Mesendoderm (in vitro differentiated cells): Measurements from ENCODE around the gene TRPV4.
"Not testable (repeated sequence)": the region's sequence is repeated elsewhere in the genome, so short reads cannot be mapped to it uniquely, and the experiment has no call there.

Experiments
- DNase-seq: peaks from one replicate; pipeline ENCODE4 v3.0.0; 2013
- H2AK5ac ChIP-seq: 2 replicates; pipeline ENCODE4 v1.6.1; 2013; ENCODE audit warnings: low read length, inconsistent platforms
- H2BK120ac ChIP-seq: 2 replicates; pipeline ENCODE4 v1.6.1; 2013; ENCODE audit warnings: low read depth, mild to moderate bottlenecking, low read length, moderate library complexity, mixed read lengths
- H2BK15ac ChIP-seq: replicated peaks from 2 replicates; pipeline ENCODE4 v1.6.1; 2013; ENCODE audit warnings: low read depth, mild to moderate bottlenecking, moderate library complexity
- H2BK5ac ChIP-seq: 2 replicates; pipeline ENCODE4 v1.6.1; 2013; ENCODE audit warnings: low read length, inconsistent platforms
- H3K18ac ChIP-seq: 2 replicates; pipeline ENCODE4 v1.6.1; 2013; ENCODE audit warnings: mild to moderate bottlenecking, low read length, mixed read lengths
- H3K23ac ChIP-seq: one replicate; pipeline ENCODE4 v1.6.1; 2013; ENCODE audit warnings: low read length
- H3K27ac ChIP-seq: 2 replicates; pipeline ENCODE4 v1.5.1; 2013; ENCODE audit warnings: low read depth, mild to moderate bottlenecking, inconsistent platforms, low read length, moderate library complexity
- H3K27me3 ChIP-seq: 2 replicates; pipeline ENCODE4 v1.6.1; 2013; ENCODE audit warnings: low read length, control low read depth, mild to moderate bottlenecking, inconsistent platforms; ENCODE audit not compliant: insufficient read depth, poor library complexity
- H3K36me3 ChIP-seq: 2 replicates; pipeline ENCODE4 v1.6.1; 2013; ENCODE audit warnings: low read length, inconsistent platforms; ENCODE audit not compliant: control insufficient read depth, insufficient read depth
- H3K4ac ChIP-seq: one replicate; pipeline ENCODE4 v1.6.1; 2013; ENCODE audit warnings: low read depth, mild to moderate bottlenecking, low read length, moderate library complexity
- H3K4me1 ChIP-seq: 2 replicates; pipeline ENCODE4 v1.6.1; 2013; ENCODE audit warnings: low read depth, low read length, inconsistent platforms; ENCODE audit not compliant: control insufficient read depth
- H3K4me2 ChIP-seq: 2 replicates; pipeline ENCODE4 v1.6.1; 2013; ENCODE audit warnings: low read length
- H3K4me3 ChIP-seq: 2 replicates; pipeline ENCODE4 v1.5.1; 2013; ENCODE audit warnings: mild to moderate bottlenecking, low read length
- H3K56ac ChIP-seq: one replicate; pipeline ENCODE4 v1.6.1; 2013; ENCODE audit warnings: low read length
- H3K79me1 ChIP-seq: 2 replicates; pipeline ENCODE4 v1.6.1; 2013; ENCODE audit warnings: low read length, inconsistent platforms
- H3K79me2 ChIP-seq: 2 replicates; pipeline ENCODE4 v1.6.1; 2013; ENCODE audit warnings: mild to moderate bottlenecking, low read length; ENCODE audit not compliant: control insufficient read depth, insufficient read depth
- H3K9ac ChIP-seq: 2 replicates; pipeline ENCODE4 v1.6.1; 2013; ENCODE audit warnings: low read length, inconsistent platforms
- H4K5ac ChIP-seq: one replicate; pipeline ENCODE4 v1.6.1; 2013; ENCODE audit warnings: low read length
- H4K8ac ChIP-seq: one replicate; pipeline ENCODE4 v1.6.1; 2013; ENCODE audit warnings: low read depth, mild to moderate bottlenecking, control low read depth, low read length, moderate library complexity
- WGBS: extraction: QIAGEN DNeasy Blood & Tissue Kit; methylation state at CpG from one replicate; pipeline ENCODE4 v1.1.7; 2013; ENCODE audit warnings: low lambda C conversion rate, missing lambda C conversion rate; ENCODE audit not compliant: insufficient coverage; ENCODE audit errors: extremely low coverage; 5-methylcytosine and 5-hydroxymethylcytosine counted together

Gene TRPV4

DNA sequence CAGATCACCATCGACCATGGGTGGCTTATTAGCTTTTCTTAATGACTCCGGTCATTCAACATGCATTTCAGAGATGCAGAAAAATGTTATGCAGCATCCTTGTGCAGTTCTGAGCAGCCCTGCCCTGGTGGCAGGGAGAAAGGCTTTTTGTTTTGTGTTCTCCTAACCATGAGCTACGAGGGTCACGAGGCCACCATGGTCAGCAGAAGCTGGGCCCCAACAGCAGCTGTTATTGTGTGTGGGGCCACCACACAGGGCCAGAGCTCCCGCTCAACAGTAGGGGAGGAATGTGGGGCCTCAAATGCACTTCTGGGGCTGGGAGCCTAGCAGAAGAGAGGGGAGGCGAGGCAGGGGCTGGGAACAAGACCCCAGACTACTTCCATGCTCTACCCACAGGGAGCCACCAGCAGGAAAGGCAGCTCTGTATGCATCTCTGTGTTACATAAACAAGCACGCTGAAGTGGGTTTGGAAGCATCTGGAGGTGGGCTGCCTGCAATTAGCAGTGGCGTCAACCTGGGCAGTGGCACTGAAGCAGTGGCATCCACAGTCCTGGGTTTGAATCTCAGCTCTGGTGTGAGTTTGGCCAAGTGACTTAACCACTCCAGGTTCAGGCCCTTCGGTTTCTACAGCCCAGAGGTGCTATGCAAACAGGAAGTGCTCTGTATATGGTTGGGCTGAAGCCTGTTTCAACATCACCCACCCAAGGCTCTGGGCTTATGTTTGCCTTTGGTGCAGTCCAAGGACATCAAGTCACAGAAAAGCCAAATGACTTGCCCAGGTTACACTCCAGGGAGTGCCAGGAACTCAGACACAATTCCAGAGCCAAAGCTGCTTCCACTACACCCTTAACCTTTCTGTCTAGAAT lies 30.9 kb upstream of the TRPV4 start:
- Histone ChIP-seq H3K18ac (no peak overlapping the region), H2BK15ac (no peak overlapping the region), H3K79me2 (no peaks in the 10 kb centered on the region), H3K27me3 (no peaks in the 10 kb centered on the region), H2BK5ac (no peak overlapping the region), H3K4me1 (peaks cover 5% of the 10 kb centered on the region), H2BK120ac (no peak overlapping the region), H2AK5ac (no peak overlapping the region), H3K23ac (no peak overlapping the region), H3K4ac (no peak overlapping the region), H3K4me3 (no peak overlapping the region), H3K79me1 (peaks cover 4% of the 10 kb centered on the region), H3K9ac (no peak overlapping the region), H4K8ac (no peak overlapping the region), H3K56ac (peak overlapping the region; percentile 2), H4K5ac (no peak overlapping the region), H3K4me2 (no peak overlapping the region), H3K36me3 (no peaks in the 10 kb centered on the region), H3K27ac (no peak overlapping the region)
- WGBS: no CpG with 5 or more reads among the region's 9 CpGs
- peak; percentile 55 for DNase-seq

DNA sequence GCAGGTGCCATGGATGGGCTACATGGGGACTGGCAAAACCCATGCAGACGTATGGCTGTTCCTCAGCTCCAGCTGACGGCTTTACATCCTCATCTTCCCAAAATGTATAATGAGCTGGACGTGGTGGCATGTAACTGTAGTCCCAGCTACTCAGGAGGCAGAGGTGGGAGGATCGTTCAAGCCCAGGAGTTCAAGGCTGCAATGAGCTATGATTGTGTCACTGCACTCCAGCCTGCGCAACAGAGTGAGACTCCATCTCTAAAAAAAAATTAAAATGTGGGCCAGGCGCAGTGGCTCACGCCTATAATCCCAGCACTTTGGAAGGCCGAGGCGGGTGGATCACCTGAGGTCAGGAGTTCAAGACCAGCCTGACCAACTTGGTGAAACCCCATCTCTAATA lies 29.3 kb upstream of the TRPV4 start:
- DNase-seq, H2BK120ac ChIP-seq, H2BK15ac ChIP-seq, H3K56ac ChIP-seq, H3K27ac ChIP-seq, H4K5ac ChIP-seq, H3K27me3 ChIP-seq, H3K18ac ChIP-seq, H2BK5ac ChIP-seq, H3K79me1 ChIP-seq, H3K4me3 ChIP-seq, H3K4me2 ChIP-seq, H3K79me2 ChIP-seq, H4K8ac ChIP-seq, H2AK5ac ChIP-seq, H3K36me3 ChIP-seq, H3K9ac ChIP-seq, H3K4ac ChIP-seq, H3K4me1 ChIP-seq, H3K23ac ChIP-seq: not testable (repeated sequence)
- WGBS: no CpG with 5 or more reads among the region's 9 CpGs

DNA sequence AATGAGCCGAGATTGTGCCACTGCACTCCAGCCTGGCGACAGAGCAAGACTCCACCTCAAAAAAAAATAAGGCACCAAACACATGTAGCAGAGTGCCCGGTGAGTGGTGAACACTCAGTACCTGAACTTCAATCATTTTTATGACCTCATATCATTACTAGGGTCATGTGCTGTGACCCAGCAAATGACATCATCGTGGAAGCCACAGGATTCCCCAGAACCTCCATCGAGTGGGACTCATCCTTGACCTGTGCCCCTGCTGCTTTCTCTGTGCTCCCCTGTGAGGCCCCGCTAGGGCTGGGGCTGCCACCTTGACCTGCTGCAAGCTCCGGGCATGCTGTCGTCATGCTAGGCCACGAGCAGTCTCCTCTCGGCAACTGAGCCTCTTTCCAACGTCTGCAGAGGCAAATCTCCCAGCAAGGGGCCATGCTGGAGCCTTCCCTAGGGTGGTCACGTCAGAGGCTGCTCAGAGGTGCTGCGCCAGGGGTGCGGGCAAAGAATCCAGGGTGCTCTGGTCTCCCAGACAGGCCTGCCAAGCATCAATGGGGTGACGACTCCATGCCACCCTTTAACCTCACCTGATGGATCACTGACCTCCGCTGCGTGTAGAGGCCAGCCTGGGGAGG lies 28.6 kb upstream of the TRPV4 start:
- Histone ChIP-seq H3K36me3 (peaks cover 4% of the 10 kb centered on the region), H3K23ac (no peak overlapping the region)

DNA sequence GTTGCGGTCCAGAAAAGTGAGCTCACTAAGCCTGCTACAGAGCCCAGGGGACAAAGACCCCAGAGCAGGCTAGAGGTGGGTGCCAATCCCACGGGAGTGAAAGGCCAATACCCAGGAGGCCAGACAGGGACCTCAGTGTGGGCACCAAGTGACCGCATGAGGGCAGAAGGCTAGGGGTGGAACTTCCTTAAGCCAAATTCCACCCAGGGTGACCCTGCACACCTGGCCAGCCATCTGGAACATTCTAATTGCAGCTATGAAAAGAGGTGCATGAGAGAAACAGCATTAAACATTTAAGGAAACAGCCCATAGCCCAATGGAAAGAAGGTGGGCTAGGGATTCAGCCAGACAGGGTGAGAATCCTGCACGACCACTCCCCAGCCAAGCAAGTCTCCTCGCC lies 27.8 kb upstream of the TRPV4 start:
- no CpG with 5 or more reads among the region's 5 CpGs for WGBS
- no peak overlapping the region for H2BK120ac ChIP-seq
- H3K4me3 ChIP-seq: no peak overlapping the region
- H3K4ac ChIP-seq: no peak overlapping the region
- no peaks in the 10 kb centered on the region for H3K27me3 ChIP-seq
- H3K27ac ChIP-seq: no peak overlapping the region
- H4K5ac ChIP-seq: no peak overlapping the region
- peaks cover 5% of the 10 kb centered on the region for H3K4me1 ChIP-seq
- no peak overlapping the region for H3K4me2 ChIP-seq
- H3K9ac ChIP-seq: no peak overlapping the region
- H2BK5ac ChIP-seq: no peak overlapping the region
- no peak overlapping the region for H3K56ac ChIP-seq
- H3K36me3 ChIP-seq: peaks cover 4% of the 10 kb centered on the region
- H3K79me1 ChIP-seq: peaks cover 2% of the 10 kb centered on the region
- no peak overlapping the region for H3K18ac ChIP-seq
- H3K79me2 ChIP-seq: no peaks in the 10 kb centered on the region
- no peak overlapping the region for H3K23ac ChIP-seq
- no peak overlapping the region for H4K8ac ChIP-seq
- H2AK5ac ChIP-seq: no peak overlapping the region
- DNase-seq: no peak
- no peak overlapping the region for H2BK15ac ChIP-seq

More for the DNA sequence above, 28.6 kb upstream of the TRPV4 start:
- no peak overlapping the region for H2BK15ac ChIP-seq
- H2AK5ac ChIP-seq: no peak overlapping the region
- no CpG with 5 or more reads among the region's 17 CpGs for WGBS
- H3K27ac ChIP-seq: no peak overlapping the region
- no peak overlapping the region for H4K8ac ChIP-seq
- H2BK5ac ChIP-seq: no peak overlapping the region
- H3K4me3 ChIP-seq: no peak overlapping the region
- H3K18ac ChIP-seq: no peak overlapping the region
- no peaks in the 10 kb centered on the region for H3K79me2 ChIP-seq
- H2BK120ac ChIP-seq: no peak overlapping the region
- peaks cover 5% of the 10 kb centered on the region for H3K4me1 ChIP-seq
- no peak overlapping the region for H3K56ac ChIP-seq
- no peak overlapping the region for H3K4ac ChIP-seq
- no peaks in the 10 kb centered on the region for H3K27me3 ChIP-seq
- DNase-seq: no peak
- no peak overlapping the region for H3K9ac ChIP-seq
- H3K79me1 ChIP-seq: peaks cover 4% of the 10 kb centered on the region
- no peak overlapping the region for H3K4me2 ChIP-seq
- H4K5ac ChIP-seq: no peak overlapping the region

DNA sequence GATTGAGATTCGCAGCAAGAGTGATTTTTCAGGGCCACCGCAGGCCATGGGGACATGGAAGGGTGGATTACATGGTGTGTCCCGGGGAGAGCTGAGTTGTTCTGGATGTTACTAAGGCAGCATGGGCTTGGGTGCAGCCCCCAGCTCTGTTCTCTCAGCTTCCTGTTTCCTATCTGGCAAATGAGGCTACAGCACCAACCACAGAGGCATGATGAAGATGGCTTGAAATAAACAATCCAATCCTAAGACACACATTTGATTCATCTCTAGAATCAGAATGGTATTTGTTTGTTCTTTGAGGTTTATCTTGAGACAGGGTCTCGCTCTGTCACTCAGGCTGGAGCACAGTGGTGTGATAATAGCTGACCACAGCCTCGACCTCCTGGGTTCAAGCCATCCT lies 25.6 kb upstream of the TRPV4 start:
- Histone ChIP-seq H3K27ac (no peak overlapping the region), H3K4ac (no peak overlapping the region), H3K27me3 (no peaks in the 10 kb centered on the region), H3K36me3 (peaks cover 4% of the 10 kb centered on the region), H3K4me1 (no peaks in the 10 kb centered on the region), H3K9ac (no peak overlapping the region), H3K4me2 (no peak overlapping the region), H3K56ac (no peak overlapping the region), H3K23ac (no peak overlapping the region), H3K79me1 (no peaks in the 10 kb centered on the region), H2BK15ac (no peak overlapping the region), H2AK5ac (no peak overlapping the region), H4K8ac (no peak overlapping the region), H2BK120ac (no peak overlapping the region), H2BK5ac (no peak overlapping the region), H3K79me2 (no peaks in the 10 kb centered on the region), H4K5ac (no peak overlapping the region), H3K4me3 (no peak overlapping the region), H3K18ac (no peak overlapping the region)
- no CpG with 5 or more reads among the region's 5 CpGs for WGBS
- DNase-seq: no peak
